ENCODE measurements around the gene ANAPC15. TPM values are rescaled to one million over a fixed set of nuclear protein-coding genes. Genes with fewer than 3 reads are reported as not detected.

Gene ANAPC15
- total and polyA plus RNA-seq, 2 experiments from 2014 or later, result 52.1 to 117 TPM

DNA sequence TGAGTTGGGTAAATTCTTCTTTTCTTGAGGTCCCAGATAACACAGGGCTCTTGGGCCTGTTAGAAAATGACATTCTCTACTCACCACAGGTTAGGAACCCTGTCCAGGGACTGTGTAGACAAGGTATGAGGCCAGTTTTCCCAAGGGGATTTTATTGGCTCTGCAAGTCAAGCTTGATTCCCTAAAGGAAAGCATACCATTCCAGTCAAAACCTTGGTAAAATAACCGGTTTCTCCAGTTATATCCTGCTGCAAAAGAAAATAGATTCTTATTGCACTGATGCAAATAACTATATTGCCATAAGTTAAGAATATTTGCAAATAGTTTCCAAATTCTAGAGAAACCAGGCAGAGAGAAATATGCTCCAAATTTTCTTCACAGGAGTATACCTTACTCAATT, 13.5 kb upstream of the ANAPC15 start (continued):
- TF ChIP-seq REST (IDR thresholded peaks at IDR 0.05; ENCODE audit: unreplicated experiment) (no peak), STAT1 (IDR thresholded peaks at IDR 0.05; ENCODE audit: unreplicated experiment) (no peak), EZH2phosphoT487 (IDR thresholded peaks at IDR 0.05; ENCODE audit: unreplicated experiment) (no peak), JUNB (IDR thresholded peaks at IDR 0.05; ENCODE audit: unreplicated experiment) (no peak), EZH2 (IDR thresholded peaks at IDR 0.05; ENCODE audit: low read depth, unreplicated experiment) (no peak), NANOG (IDR thresholded peaks at IDR 0.05; ENCODE audit: borderline replicate concordance) (no peak), CREB1 (CRISPR knock-in tag; IDR thresholded peaks at IDR 0.05; ENCODE audit: low read depth) (no peak)
- TF ChIP-seq, protein P1, sequence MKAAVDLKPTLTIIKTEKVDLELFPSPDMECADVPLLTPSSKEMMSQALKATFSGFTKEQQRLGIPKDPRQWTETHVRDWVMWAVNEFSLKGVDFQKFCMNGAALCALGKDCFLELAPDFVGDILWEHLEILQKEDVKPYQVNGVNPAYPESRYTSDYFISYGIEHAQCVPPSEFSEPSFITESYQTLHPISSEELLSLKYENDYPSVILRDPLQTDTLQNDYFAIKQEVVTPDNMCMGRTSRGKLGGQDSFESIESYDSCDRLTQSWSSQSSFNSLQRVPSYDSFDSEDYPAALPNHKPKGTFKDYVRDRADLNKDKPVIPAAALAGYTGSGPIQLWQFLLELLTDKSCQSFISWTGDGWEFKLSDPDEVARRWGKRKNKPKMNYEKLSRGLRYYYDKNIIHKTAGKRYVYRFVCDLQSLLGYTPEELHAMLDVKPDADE (IDR thresholded peaks at IDR 0.05), result no peak

- DNase-seq (ENCODE audit: low spot score) (no peak), ATAC-seq (no peak)
- no peaks in the 10 kb centered on the region; the same call in 1 of the 2 replicates for H3K36me3 ChIP-seq (ENCODE audit: insufficient read depth)
- Mint-ChIP-seq H3K4me1 (no peaks in the 10 kb centered on the region), H3K36me3 (ENCODE audit: low read depth) (peaks cover 13% of the 10 kb centered on the region), H3K27ac (no peak overlapping the region), H3K4me3 (no peak overlapping the region), H3K27me3 (ENCODE audit: insufficient read depth, low read depth, poor library complexity) (peaks cover 11% of the 10 kb centered on the region), H3K9me3 (peaks cover 43% of the 10 kb centered on the region)
- H2AFZ ChIP-seq, result no peak overlapping the region
- H3K27ac ChIP-seq (ENCODE audit: low read depth), result no peak overlapping the region
- no peaks in the 10 kb centered on the region for H3K4me1 ChIP-seq (ENCODE audit: insufficient read depth)
- H3K4me2 ChIP-seq, result no peak overlapping the region
- H4K20me1 ChIP-seq (replicated peaks; ENCODE audit: insufficient read depth), result no peaks in the 10 kb centered on the region
- H3K9me2 ChIP-seq (ENCODE audit: insufficient read depth), result 0 out of 2 replicates have a peak, but pooled peaks cover 3% of the 10 kb centered on the region
- no peaks in the 10 kb centered on the region for H3K79me2 ChIP-seq (replicated peaks; ENCODE audit: insufficient read depth)
- no peak overlapping the region for H3K4me3 ChIP-seq
- no peaks in the 10 kb centered on the region for H3F3A ChIP-seq (replicated peaks; ENCODE audit: low read depth)
- no peaks in the 10 kb centered on the region for H3K27me3 ChIP-seq (ENCODE audit: insufficient read depth)
- TF ChIP-seq ZNF114 (CRISPR knock-in tag; IDR thresholded peaks at IDR 0.05) (no peak), JUNB (IDR thresholded peaks at IDR 0.05; ENCODE audit: unreplicated experiment) (no peak), STAT1 (IDR thresholded peaks at IDR 0.05; ENCODE audit: unreplicated experiment) (no peak), ZNF462 (CRISPR knock-in tag; IDR thresholded peaks at IDR 0.05) (no peak)
- TF ChIP-seq, protein P1 (IDR thresholded peaks at IDR 0.05), result no peak
Observed at GRCh38 chr11:72124046-72124445, 11.6 kb upstream of the ANAPC15 start.

All from GM23338 (cell line).